ENCODE measurements around the gene MDGA2.

The MDGA2 gene

DNA sequence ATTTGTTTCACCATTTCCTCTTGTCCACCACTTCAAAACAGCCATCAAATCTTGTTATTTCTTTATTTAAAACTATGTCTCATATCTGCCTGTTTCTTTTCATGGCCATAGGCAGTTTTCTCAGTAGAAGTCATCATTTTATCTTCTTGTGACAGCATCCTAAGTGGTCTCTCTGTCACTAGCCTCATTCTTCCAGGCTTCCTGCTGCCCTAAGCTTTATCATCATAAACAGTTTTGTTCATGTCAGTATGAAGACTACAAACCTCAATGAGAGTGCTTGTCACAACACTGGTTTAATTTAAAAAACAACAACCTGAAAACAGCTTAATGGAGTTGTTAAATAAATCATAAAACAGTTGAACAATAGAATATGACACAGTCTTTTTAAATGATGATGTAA is 636.1 kb downstream of the MDGA2 start:
- DNase-seq (ENCODE audit: low read depth), result no peak
- in situ Hi-C loops (cut with HindIII; ENCODE audit: low sequenced_read_pairs), result no loop called here
- no peak overlapping the region for H3K4me3 ChIP-seq (ENCODE audit: low read depth, low read length)
- TF ChIP-seq, protein P1, sequence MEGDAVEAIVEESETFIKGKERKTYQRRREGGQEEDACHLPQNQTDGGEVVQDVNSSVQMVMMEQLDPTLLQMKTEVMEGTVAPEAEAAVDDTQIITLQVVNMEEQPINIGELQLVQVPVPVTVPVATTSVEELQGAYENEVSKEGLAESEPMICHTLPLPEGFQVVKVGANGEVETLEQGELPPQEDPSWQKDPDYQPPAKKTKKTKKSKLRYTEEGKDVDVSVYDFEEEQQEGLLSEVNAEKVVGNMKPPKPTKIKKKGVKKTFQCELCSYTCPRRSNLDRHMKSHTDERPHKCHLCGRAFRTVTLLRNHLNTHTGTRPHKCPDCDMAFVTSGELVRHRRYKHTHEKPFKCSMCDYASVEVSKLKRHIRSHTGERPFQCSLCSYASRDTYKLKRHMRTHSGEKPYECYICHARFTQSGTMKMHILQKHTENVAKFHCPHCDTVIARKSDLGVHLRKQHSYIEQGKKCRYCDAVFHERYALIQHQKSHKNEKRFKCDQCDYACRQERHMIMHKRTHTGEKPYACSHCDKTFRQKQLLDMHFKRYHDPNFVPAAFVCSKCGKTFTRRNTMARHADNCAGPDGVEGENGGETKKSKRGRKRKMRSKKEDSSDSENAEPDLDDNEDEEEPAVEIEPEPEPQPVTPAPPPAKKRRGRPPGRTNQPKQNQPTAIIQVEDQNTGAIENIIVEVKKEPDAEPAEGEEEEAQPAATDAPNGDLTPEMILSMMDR (IDR thresholded peaks at IDR 0.05; ENCODE audit: low read depth, low read length, missing control alignments), result no peak

DNA sequence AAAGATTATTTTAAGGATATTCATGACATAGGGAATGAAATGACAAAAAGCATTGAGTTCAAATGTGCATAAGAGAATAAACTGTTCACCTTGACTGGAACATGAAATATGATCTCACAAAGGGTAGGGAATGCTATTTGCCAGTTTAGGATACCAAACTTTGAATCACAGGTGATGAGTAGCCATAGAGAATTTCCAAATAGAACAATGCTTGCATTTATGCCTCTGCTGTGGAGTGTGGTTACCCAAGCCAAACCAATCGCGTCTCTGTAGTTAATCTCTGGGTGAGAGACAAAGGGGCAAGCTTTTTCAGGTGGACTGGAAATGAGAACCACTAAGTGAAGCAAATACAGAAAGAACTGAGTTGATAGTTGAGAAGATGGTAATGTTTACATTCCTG is 652.7 kb downstream of the MDGA2 start:
- DNase-seq (ENCODE audit: low read depth), result no peak
- H3K4me3 ChIP-seq (ENCODE audit: low read depth, low read length), result no peak overlapping the region
- in situ Hi-C loops (cut with HindIII; ENCODE audit: low sequenced_read_pairs), result no loop called here

DNA sequence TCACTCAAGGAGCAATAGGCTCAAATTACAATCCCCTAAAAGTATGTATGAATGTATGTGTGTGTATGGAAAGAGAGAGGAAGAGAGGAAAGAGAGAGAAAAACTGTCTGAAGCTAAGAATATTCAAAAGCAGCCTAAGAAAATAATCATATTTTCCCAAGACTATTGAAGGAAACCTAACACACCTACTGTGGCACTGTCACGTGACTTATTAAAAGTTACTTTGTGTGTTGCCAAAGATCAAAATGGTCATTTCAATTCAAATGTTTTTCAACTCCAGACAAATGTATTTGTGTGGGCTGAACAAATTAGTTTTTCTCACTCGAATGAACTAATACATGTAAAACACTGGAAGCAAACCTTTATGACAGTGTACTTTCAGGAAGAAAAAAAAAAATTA is 654.9 kb downstream of the MDGA2 start:
- TF ChIP-seq, protein P1 (IDR thresholded peaks at IDR 0.05; ENCODE audit: low read depth, low read length, missing control alignments), result no peak

More for the DNA sequence above, 652.7 kb downstream of the MDGA2 start:
- TF ChIP-seq, protein P1 (IDR thresholded peaks at IDR 0.05; ENCODE audit: low read depth, low read length, missing control alignments), result no peak

DNA sequence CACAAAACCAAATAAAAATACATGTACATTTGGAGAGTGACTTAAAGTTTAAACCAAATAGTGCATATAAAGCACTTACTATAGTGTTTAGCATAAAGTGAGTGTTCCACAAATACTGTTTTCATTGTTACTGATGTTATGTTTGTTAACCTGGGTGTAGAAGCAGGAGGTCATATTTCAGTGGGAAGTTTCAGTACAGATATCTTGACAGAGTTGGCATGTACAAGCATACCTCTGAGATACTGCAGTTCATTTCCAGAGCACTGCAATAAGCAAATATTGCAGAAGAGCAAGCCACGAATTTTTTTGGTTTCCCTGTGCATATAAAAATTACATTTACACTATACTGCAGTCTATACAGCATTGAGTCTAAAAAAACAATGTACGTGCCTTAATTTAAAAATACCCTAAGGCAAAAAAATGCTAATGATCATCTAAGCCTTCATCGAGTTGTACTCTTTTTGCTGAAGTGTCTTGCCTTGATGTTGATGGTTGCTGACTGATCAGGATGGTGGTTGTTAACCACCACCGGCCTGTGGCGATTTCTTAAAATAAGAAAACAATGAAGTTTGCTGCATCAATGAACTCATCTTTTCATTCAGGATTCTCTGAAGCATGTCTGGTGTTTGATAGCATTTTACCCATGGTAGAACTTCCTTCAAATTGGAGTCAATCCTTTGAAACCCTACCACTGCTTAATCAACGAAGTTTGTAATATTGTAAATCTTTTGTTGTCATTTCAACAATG is 662.7 kb downstream of the MDGA2 start:
- H3K4me3 ChIP-seq (ENCODE audit: low read depth, low read length), result no peak overlapping the region
- DNase-seq (ENCODE audit: low read depth), result no peak
- TF ChIP-seq, protein P1 (IDR thresholded peaks at IDR 0.05; ENCODE audit: low read depth, low read length, missing control alignments), result no peak
- in situ Hi-C loops (cut with HindIII; ENCODE audit: low sequenced_read_pairs), result no loop called here

More for the DNA sequence above, 654.9 kb downstream of the MDGA2 start:
- no peak for DNase-seq (ENCODE audit: low read depth)
- in situ Hi-C loops (cut with HindIII; ENCODE audit: low sequenced_read_pairs), result no loop called here
- no peak overlapping the region for H3K4me3 ChIP-seq (ENCODE audit: low read depth, low read length)

DNA sequence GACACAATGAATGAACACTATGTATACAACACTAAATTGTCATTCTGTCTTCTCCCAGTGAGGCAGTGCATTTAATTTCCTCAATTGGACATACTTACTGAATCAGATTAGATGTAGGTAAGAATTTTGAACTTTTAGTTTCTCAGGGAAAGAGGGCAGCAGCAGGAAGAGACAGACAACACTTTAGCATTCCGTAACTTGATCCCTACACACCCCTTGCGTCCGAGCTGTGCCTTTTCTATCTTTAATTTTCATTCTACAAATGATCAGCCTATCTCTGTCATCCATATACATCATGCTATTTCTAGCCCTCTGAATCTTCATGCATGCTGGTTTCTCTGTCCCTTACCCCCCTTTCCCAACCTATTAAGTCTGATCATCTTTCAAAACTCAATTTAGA is 665.8 kb downstream of the MDGA2 start:
- in situ Hi-C loops (cut with HindIII; ENCODE audit: low sequenced_read_pairs), result no loop called here
- H3K4me3 ChIP-seq (ENCODE audit: low read depth, low read length), result no peak overlapping the region
- DNase-seq (ENCODE audit: low read depth), result no peak
- TF ChIP-seq, protein P1 (IDR thresholded peaks at IDR 0.05; ENCODE audit: low read depth, low read length, missing control alignments), result no peak

DNA sequence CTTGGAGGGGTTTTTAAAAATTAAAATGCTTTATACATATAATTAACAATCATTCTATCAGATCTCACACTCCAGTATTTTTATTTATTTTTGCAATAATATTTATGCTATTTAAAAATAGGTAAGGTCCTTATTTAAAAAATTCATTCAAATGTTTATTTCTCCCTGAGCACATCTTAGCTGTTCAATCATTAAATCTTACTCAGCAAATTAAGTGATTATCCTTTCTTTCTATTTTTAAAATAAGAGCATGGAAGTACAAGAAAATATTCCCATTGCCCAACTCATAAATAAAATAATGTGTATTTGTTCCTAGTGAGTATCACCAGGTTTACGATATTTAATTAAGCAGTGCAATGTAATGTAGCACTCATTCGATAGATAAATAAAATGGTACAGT is 666.7 kb downstream of the MDGA2 start:
- in situ Hi-C loops (cut with HindIII; ENCODE audit: low sequenced_read_pairs), result no loop called here
- no peak overlapping the region for H3K4me3 ChIP-seq (ENCODE audit: low read depth, low read length)
- DNase-seq (ENCODE audit: low read depth), result no peak
- TF ChIP-seq, protein P1 (IDR thresholded peaks at IDR 0.05; ENCODE audit: low read depth, low read length, missing control alignments), result no peak
